Testis (tissue), 3 donors: ENCODE data around the gene COX11. TPM values are rescaled to one million over a fixed set of nuclear protein-coding genes. Genes with fewer than 3 reads are reported as not detected.

Experiments used
- DNase-seq: peaks from one replicate; pipeline ENCODE4 v3.0.0-alpha.2; 2019
- H3K27ac ChIP-seq, 2 donors: fragments of 200-600 bp; sonication (generic); one replicate each; pipeline ENCODE4 v1.5.1; 2019
- H3K27me3 ChIP-seq: fragments of 200-600 bp; sonication (generic); one replicate; pipeline ENCODE4 v1.5.1; 2019
- H3K36me3 ChIP-seq: fragments of 200-600 bp; sonication (generic); one replicate; pipeline ENCODE4 v1.5.1; 2017; ENCODE audit warnings: low read depth; ENCODE audit errors: missing control alignments
- H3K4me1 ChIP-seq: fragments of 200-600 bp; sonication (generic); one replicate; pipeline ENCODE4 v1.5.1; 2019
- H3K4me3 ChIP-seq, 2 donors: fragments of 200-600 bp; sonication (generic); one replicate each; pipeline ENCODE4 v1.5.1; 2017 to 2019
- H3K9me3 ChIP-seq: fragments of 200-600 bp; sonication (generic); one replicate; pipeline ENCODE4 v1.5.1; 2017
- CTCF ChIP-seq, 3 experiments: fragments of 450-650 bp in 2 of 3; fragments of 200-600 bp in 1 of 3; sonication (generic) in 1 of 3; IDR thresholded peaks; one replicate each; pipeline ENCODE4 v1.5.1; 2016 to 2019; ENCODE audit warnings: antibody characterized with exemption in 3 of 3, mild to moderate bottlenecking in 2 of 3, moderate library complexity in 1 of 3
- POLR2A ChIP-seq: fragments of 450-650 bp; IDR thresholded peaks from one replicate; pipeline ENCODE4 v1.6.1; 2017; ENCODE audit warnings: antibody characterized with exemption, mild to moderate bottlenecking, moderate library complexity
- WGBS, 2 donors: methylation state at CpG; one replicate each; pipeline ENCODE4 v1.1.5; 2018; 5-methylcytosine and 5-hydroxymethylcytosine counted together
- intact Hi-C: fragments of 100-400 bp; cut with DNase I; formaldehyde crosslinking; loops from one replicate; pipeline ENCODE4 v1.15.1; 2023; ENCODE audit warnings: low total_unique reads
- polyA plus RNA-seq: library from polyadenylated mRNA; stranded (reverse); fragments of 350-450 nt; fragmentation: Illumina TruSeq; extraction: RNeasy Lipid Tissue Mini Kit (QIAGEN cat#74804); gene quantifications from one replicate; pipeline ENCODE4 v1.2.3, GENCODE V29; 2014; ENCODE audit warnings: low read depth, low replicate concordance; ENCODE audit not compliant: insufficient read depth
- total RNA-seq, 2 donors: library from RNA; depleted of rRNA; stranded (reverse); fragments of >200 nt; gene quantifications; one replicate each; pipeline ENCODE4 v1.2.3, GENCODE V29; 2016

COX11 gene
- total and polyA plus RNA-seq, 3 donors from 2014 or later: 47.9 to 67.9 (median 56.2) TPM

GRCh38 chr17:54977744-54978143, 9.3 kb upstream of the COX11 start:
- Histone ChIP-seq H3K27ac (no peak overlapping the region), H3K9me3 (no peaks in the 10 kb centered on the region), H3K4me1 (peaks cover 5% of the 10 kb centered on the region), H3K27me3 (no peaks in the 10 kb centered on the region), H3K4me3 (no peak overlapping the region), H3K36me3 (no peaks in the 10 kb centered on the region)
- 89 to 94% methylated on average over 2 of the region's 2 CpGs for WGBS, 2 donors
- intact Hi-C loops: no loop called here
- no peak for TF ChIP-seq CTCF (IDR thresholded peaks at IDR 0.05)
- no peak for TF ChIP-seq POLR2A
- DNase-seq: no peak

GRCh38 chr17:54976316-54976715, 7.9 kb upstream of the COX11 start:
- Histone ChIP-seq H3K9me3 (no peaks in the 10 kb centered on the region), H3K27ac (no peak overlapping the region), H3K36me3 (no peaks in the 10 kb centered on the region), H3K27me3 (no peaks in the 10 kb centered on the region), H3K4me3 (no peak overlapping the region), H3K4me1 (peaks cover 4% of the 10 kb centered on the region)
- no peak for DNase-seq
- TF ChIP-seq CTCF (IDR thresholded peaks at IDR 0.05): no peak
- no peak for TF ChIP-seq POLR2A
- 94 to 95% methylated on average over 3 of the region's 3 CpGs for whole genome bisulfite sequencing, 2 donors
- intact Hi-C loops: no loop called here

GRCh38 chr17:54974759-54975158, 6.3 kb upstream of the COX11 start:
- no peaks in the 10 kb centered on the region for H3K36me3 ChIP-seq
- intact Hi-C loops: no loop called here
- TF ChIP-seq POLR2A (no peak), CTCF (IDR thresholded peaks at IDR 0.05) (no peak)
- H3K9me3 ChIP-seq: no peaks in the 10 kb centered on the region
- H3K27ac ChIP-seq: no peak overlapping the region
- H3K27me3 ChIP-seq: no peaks in the 10 kb centered on the region
- DNase-seq: no peak
- 87 to 91% methylated on average over 3 of the region's 3 CpGs for WGBS, 2 donors
- H3K4me3 ChIP-seq: no peak overlapping the region
- peaks cover 11% of the 10 kb centered on the region for H3K4me1 ChIP-seq

- no peaks in the 10 kb centered on the region for H3K27me3 ChIP-seq
- H3K4me3 ChIP-seq: no peak overlapping the region
- DNase-seq: no peak
- 86 to 91% methylated on average over 3 of the region's 3 CpGs for WGBS, 2 donors
- intact Hi-C loops: no loop called here
- no peaks in the 10 kb centered on the region for H3K9me3 ChIP-seq
- TF ChIP-seq CTCF (IDR thresholded peaks at IDR 0.05) (no peak), POLR2A (no peak)
- H3K27ac ChIP-seq: no peak overlapping the region
- no peaks in the 10 kb centered on the region for H3K36me3 ChIP-seq
- peaks cover 14% of the 10 kb centered on the region for H3K4me1 ChIP-seq
These were observed 4.1 kb upstream of the COX11 start for GRCh38 chr17:54972406-54973138.

GRCh38 chr17:54971901-54972300, 3.4 kb upstream of the COX11 start:
- H3K36me3 ChIP-seq: no peaks in the 10 kb centered on the region
- H3K9me3 ChIP-seq: no peaks in the 10 kb centered on the region
- TF ChIP-seq POLR2A (no peak), CTCF (IDR thresholded peaks at IDR 0.05) (no peak)
- DNase-seq: no peak
- H3K4me1 ChIP-seq: peaks cover 21% of the 10 kb centered on the region
- 92 to 96% methylated on average over 3 of the region's 3 CpGs for WGBS, 2 donors
- H3K27ac ChIP-seq: no peak overlapping the region
- H3K4me3 ChIP-seq: no peak overlapping the region
- intact Hi-C loops: no loop called here
- H3K27me3 ChIP-seq: no peaks in the 10 kb centered on the region
